ENCODE data around the gene ARHGAP21. TPM values are rescaled to one million over a fixed set of nuclear protein-coding genes. Genes with fewer than 3 reads are reported as not detected.

ARHGAP21 gene
- total RNA-seq, 4 donors from 2014 or later: 25.9 to 43.4 (median 34.3) TPM

DNA sequence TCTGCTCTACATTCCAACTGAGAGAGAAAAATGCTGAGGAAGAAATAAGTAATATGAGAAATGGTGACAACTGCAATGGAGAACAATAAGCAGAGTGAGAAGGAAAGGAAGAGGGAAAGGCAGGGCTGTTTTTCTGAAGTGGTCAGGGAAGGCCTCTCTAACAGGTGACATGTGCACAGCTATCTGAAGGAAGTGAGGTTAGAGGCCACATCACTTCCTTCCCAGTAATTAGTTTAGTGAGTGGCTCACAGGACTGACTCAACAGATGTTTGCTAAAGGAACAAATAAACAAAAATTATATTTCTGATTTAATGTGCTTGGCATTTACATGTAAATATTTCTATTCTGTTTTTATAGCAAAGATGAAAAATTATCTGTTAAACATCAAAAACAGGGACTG lies 77.9 kb downstream of the ARHGAP21 start:
- Histone ChIP-seq H3K36me3 (no peaks in the 10 kb centered on the region), H3K4me3 (no peak overlapping the region), H3K27ac (no peak overlapping the region), H3K9me3 (no peaks in the 10 kb centered on the region), H3K4me1 (no peaks in the 10 kb centered on the region), H3K27me3 (no peaks in the 10 kb centered on the region)
- no peak for TF ChIP-seq POLR2AphosphoS5 (IDR thresholded peaks at IDR 0.05)
- TF ChIP-seq, protein P1, sequence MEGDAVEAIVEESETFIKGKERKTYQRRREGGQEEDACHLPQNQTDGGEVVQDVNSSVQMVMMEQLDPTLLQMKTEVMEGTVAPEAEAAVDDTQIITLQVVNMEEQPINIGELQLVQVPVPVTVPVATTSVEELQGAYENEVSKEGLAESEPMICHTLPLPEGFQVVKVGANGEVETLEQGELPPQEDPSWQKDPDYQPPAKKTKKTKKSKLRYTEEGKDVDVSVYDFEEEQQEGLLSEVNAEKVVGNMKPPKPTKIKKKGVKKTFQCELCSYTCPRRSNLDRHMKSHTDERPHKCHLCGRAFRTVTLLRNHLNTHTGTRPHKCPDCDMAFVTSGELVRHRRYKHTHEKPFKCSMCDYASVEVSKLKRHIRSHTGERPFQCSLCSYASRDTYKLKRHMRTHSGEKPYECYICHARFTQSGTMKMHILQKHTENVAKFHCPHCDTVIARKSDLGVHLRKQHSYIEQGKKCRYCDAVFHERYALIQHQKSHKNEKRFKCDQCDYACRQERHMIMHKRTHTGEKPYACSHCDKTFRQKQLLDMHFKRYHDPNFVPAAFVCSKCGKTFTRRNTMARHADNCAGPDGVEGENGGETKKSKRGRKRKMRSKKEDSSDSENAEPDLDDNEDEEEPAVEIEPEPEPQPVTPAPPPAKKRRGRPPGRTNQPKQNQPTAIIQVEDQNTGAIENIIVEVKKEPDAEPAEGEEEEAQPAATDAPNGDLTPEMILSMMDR (IDR thresholded peaks at IDR 0.05): no peak
- TF ChIP-seq EP300 (IDR thresholded peaks at IDR 0.05): no peak
- TF ChIP-seq POLR2A (IDR thresholded peaks at IDR 0.05): no peak
- no peak for DNase-seq (ENCODE audit: low spot score in 2 of 2)

DNA sequence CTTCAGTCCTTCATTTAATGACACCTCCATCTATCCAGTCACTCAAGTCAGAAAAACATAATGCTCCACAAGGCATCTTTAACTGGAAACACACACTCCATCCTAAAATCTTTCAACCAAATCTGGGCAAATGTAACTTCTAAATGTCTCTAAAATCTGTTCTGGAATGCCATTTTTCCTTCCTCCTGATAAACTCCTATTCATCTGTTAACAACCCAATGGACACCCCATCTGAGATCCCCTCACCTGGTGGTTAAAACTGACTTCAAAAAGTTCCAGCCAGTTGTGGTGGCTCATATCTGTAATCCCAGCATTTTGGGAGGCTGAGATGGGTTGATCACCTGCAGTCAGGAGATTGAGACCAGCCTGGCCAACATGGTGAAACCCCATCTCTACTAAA lies 78.7 kb downstream of the ARHGAP21 start:
- no peak overlapping the region for H3K4me3 ChIP-seq
- DNase-seq (ENCODE audit: low spot score in 2 of 2): no peak
- H3K27me3 ChIP-seq: no peaks in the 10 kb centered on the region
- no peak overlapping the region for H3K27ac ChIP-seq
- H3K9me3 ChIP-seq: no peaks in the 10 kb centered on the region
- TF ChIP-seq POLR2AphosphoS5 (IDR thresholded peaks at IDR 0.05) (no peak), EP300 (IDR thresholded peaks at IDR 0.05) (no peak), POLR2A (IDR thresholded peaks at IDR 0.05) (no peak)
- TF ChIP-seq, protein P1 (IDR thresholded peaks at IDR 0.05): no peak
- no peaks in the 10 kb centered on the region for H3K4me1 ChIP-seq
- no peaks in the 10 kb centered on the region for H3K36me3 ChIP-seq

DNA sequence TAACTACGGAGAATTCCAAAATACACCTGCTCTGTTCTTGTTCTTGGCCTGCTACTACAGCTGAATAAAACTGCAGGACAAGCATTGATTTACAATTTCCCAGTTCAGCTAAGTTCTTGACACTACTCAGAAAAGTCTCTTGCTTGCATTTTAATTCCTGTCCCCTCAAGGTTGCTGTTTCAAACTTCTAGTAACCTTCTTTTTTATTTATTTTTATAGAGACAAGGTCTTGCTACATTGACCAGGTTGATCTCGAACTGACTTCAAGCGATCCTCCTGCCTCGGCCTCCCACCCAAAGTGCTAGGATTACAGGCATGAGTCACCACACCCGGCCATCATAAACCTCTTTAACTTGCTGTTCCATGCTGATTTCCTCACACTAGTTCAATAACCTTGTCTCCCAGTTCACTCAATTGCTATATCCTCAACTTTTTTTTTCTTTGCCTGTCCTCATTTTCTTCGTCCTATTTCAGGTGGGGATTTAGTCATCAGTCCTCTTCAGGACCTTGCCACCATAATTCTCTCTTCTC lies 79.9 kb downstream of the ARHGAP21 start:
- no peaks in the 10 kb centered on the region for H3K36me3 ChIP-seq
- H3K27me3 ChIP-seq: no peaks in the 10 kb centered on the region
- TF ChIP-seq POLR2A (IDR thresholded peaks at IDR 0.05): no peak
- TF ChIP-seq EP300 (IDR thresholded peaks at IDR 0.05): no peak
- no peak for TF ChIP-seq POLR2AphosphoS5 (IDR thresholded peaks at IDR 0.05)
- TF ChIP-seq, protein P1 (IDR thresholded peaks at IDR 0.05): no peak
- H3K27ac ChIP-seq: no peak overlapping the region
- no peak overlapping the region for H3K4me3 ChIP-seq
- no peaks in the 10 kb centered on the region for H3K4me1 ChIP-seq
- no peak for DNase-seq (ENCODE audit: low spot score in 2 of 2)
- WGBS: 87% methylated on average over 6 of the region's 6 CpGs
- no peaks in the 10 kb centered on the region for H3K9me3 ChIP-seq

DNA sequence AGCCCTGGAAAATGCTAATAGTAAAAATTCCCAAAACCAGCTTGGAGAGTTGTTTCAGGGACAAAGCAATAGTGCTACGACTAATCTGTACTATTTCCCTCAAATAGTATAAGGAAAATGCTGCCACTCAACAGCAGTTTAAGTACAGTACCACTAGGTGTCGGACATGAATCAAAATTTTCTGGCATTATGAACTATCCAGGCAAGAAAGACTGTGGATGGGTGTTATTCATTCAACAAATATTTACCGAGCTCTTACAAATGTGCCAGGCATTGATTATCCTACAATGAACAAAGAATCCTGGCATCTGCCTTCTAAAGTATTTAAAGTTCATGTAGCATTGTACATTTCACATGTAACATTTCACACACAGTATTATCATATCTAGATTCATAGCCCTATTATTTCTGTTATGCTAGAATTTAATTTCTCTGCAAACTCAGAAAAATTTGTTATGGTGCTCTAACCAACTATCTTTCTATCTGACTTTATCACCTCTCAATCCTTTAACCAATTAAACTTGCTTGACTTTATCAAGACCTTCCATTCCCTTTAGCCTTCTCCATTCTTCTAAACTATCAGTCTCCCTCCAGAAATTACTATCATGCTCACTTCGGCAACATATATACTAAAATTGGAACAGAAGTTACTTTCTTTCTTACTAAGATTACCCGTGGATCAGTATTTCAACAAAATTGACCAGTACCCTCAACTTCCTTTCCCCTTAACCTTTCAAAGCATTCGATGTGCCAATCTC lies 80.6 kb downstream of the ARHGAP21 start:
- Histone ChIP-seq H3K27ac (no peak overlapping the region), H3K4me3 (no peak overlapping the region), H3K36me3 (no peaks in the 10 kb centered on the region), H3K9me3 (no peaks in the 10 kb centered on the region), H3K4me1 (no peaks in the 10 kb centered on the region), H3K27me3 (no peaks in the 10 kb centered on the region)
- 37% methylated on average over 6 of the region's 6 CpGs for WGBS
- no peak for DNase-seq (ENCODE audit: low spot score in 2 of 2)
- TF ChIP-seq POLR2A (IDR thresholded peaks at IDR 0.05) (no peak), EP300 (IDR thresholded peaks at IDR 0.05) (no peak), POLR2AphosphoS5 (IDR thresholded peaks at IDR 0.05) (no peak)
- TF ChIP-seq, protein P1 (IDR thresholded peaks at IDR 0.05): peak; percentile 67 to 85

DNA sequence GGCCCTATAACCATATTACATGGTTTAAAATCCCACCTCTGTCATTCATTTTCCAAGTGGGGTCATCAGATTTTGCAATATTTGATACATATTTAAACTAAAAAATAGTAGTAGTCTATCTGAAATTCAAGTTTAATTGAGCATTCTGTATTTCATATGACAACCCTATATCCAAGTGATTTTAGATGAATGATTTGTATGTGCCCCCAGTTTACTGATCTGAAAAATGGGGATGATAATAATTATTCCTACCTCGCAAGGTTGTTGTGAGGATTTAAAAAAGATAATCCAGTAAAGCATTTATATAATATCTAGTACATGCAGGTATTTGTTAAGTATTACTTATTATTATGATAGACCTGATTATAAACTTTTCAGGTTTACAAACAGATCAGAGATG lies 84.6 kb downstream of the ARHGAP21 start:
- TF ChIP-seq POLR2A (IDR thresholded peaks at IDR 0.05): no peak
- no peak for TF ChIP-seq EP300 (IDR thresholded peaks at IDR 0.05)
- TF ChIP-seq POLR2AphosphoS5 (IDR thresholded peaks at IDR 0.05): no peak
- TF ChIP-seq, protein P1 (IDR thresholded peaks at IDR 0.05): no peak
- Histone ChIP-seq H3K27me3 (no peaks in the 10 kb centered on the region), H3K4me3 (no peak overlapping the region), H3K36me3 (no peaks in the 10 kb centered on the region), H3K27ac (no peak overlapping the region), H3K9me3 (no peaks in the 10 kb centered on the region), H3K4me1 (peaks cover 3% of the 10 kb centered on the region)
- DNase-seq (ENCODE audit: low spot score in 2 of 2): no peak
- 98% methylated on average over 1 of the region's 1 CpG for whole genome bisulfite sequencing
